Gastrocnemius medialis (tissue), 4 donors: Measurements from ENCODE around the gene ZNF500. TPM values are rescaled to one million over a fixed set of nuclear protein-coding genes. Genes with fewer than 3 reads are reported as not detected.

ENCODE experiments used
- ATAC-seq, 2 donors: fragments of 150-250 bp; one replicate each; pipeline ENCODE4 v1.9.1; 2016
- DNase-seq, 2 donors: peaks; one replicate each; pipeline ENCODE4 v3.0.0-alpha.2; 2019
- H3K27ac ChIP-seq, 4 donors: fragments of 200-600 bp; sonication (generic); 1 replicate in 1 of 4; 2 replicates in 3 of 4; pipeline ENCODE4 v1.5.1; 2016 to 2018; ENCODE audit warnings: mild to moderate bottlenecking in 2 of 4, moderate library complexity in 1 of 4
- H3K27me3 ChIP-seq, 3 donors: fragments of 200-600 bp; sonication (generic) in 2 of 3; 1 replicate in 1 of 3; 2 replicates in 2 of 3; pipeline versions ENCODE4 v1.5.1 to v1.6.0; 2016 to 2019; ENCODE audit warnings: mild to moderate bottlenecking in 1 of 3, moderate library complexity in 1 of 3
- H3K36me3 ChIP-seq, 2 donors: fragments of 200-600 bp; sonication (generic) in 1 of 2; one replicate each; pipeline ENCODE4 v1.5.1; 2017 to 2018
- H3K4me1 ChIP-seq, 2 donors: fragments of 200-600 bp; sonication (generic) in 1 of 2; one replicate each; pipeline ENCODE4 v1.5.1; 2016 to 2017; ENCODE audit warnings: mild to moderate bottlenecking in 2 of 2
- H3K4me3 ChIP-seq, 4 donors: fragments of 200-600 bp; sonication (generic) in 3 of 4; 1 replicate in 1 of 4; 2 replicates in 3 of 4; pipeline ENCODE4 v1.5.1; 2016 to 2019; ENCODE audit warnings: mild to moderate bottlenecking in 2 of 4
- H3K9me3 ChIP-seq, 3 donors: fragments of 200-600 bp; sonication (generic) in 2 of 3; 1 replicate in 1 of 3; 2 replicates in 2 of 3; pipeline ENCODE4 v1.5.1; 2016 to 2019
- CTCF ChIP-seq, 5 experiments: fragments of 450-650 bp in 3 of 5; fragments of 200-600 bp in 2 of 5; sonication (generic) in 2 of 5; IDR thresholded peaks in 4 of 5; conservative IDR thresholded peaks in 1 of 5; 1 replicate in 4 of 5; 2 replicates in 1 of 5; pipeline ENCODE4 v1.5.1; 2016 to 2019; ENCODE audit warnings: antibody characterized with exemption in 5 of 5, mild to moderate bottlenecking in 3 of 5, moderate library complexity in 3 of 5
- POLR2A ChIP-seq, 2 donors: fragments of 450-650 bp; IDR thresholded peaks; one replicate each; pipeline ENCODE4 v1.6.1; 2017; ENCODE audit warnings: antibody characterized with exemption in 2 of 2, mild to moderate bottlenecking in 2 of 2, moderate library complexity in 2 of 2
- in situ Hi-C, 4 donors: fragments of 200-750 bp; cut with MboI; loops; one replicate each; pipeline versions ENCODE4 v1.15.0 to v1.8.0; 2017; ENCODE audit warnings: low sequenced_read_pairs in 4 of 4
- intact Hi-C: fragments of 100-400 bp; cut with DNase I; formaldehyde crosslinking; loops from one replicate; pipeline ENCODE4 v1.15.1; 2023; ENCODE audit warnings: low total_unique reads
- total RNA-seq, 4 donors: library from RNA; depleted of rRNA; stranded (reverse); fragments of >200 nt; gene quantifications; one replicate each; pipeline versions ENCODE4 v1.1.0 to v1.2.3, GENCODE V29; 2016

ZNF500 gene
- total RNA-seq, 4 donors from 2014 or later = 6.3 to 7.3 (median 6.9) TPM

GRCh38 chr16:4733211-4733742 lies 33.7 kb downstream of the ZNF500 start:
- ATAC-seq = no peak
- intact Hi-C loops = no loop called here
- H3K27ac ChIP-seq = peak overlapping the region; percentile 84 to 97 (median 85)
- H3K4me1 ChIP-seq = peaks cover 13 to 16% of the 10 kb centered on the region in 2 donors
- in situ Hi-C loops = no loop called here
- DNase-seq = no peak
- H3K27me3 ChIP-seq = no peaks in the 10 kb centered on the region
- TF ChIP-seq CTCF (IDR thresholded peaks at IDR 0.05 in 4 of 5, conservative IDR thresholded peaks at IDR 0.05 in 1 of 5) (no peak), POLR2A (IDR thresholded peaks at IDR 0.05) (no peak)
- H3K4me3 ChIP-seq = peak overlapping the region; percentile 92 to 100 (median 92)
- no peaks in the 10 kb centered on the region for H3K9me3 ChIP-seq
- peaks cover 0 to 19% of the 10 kb centered on the region in 2 donors for H3K36me3 ChIP-seq

DNA sequence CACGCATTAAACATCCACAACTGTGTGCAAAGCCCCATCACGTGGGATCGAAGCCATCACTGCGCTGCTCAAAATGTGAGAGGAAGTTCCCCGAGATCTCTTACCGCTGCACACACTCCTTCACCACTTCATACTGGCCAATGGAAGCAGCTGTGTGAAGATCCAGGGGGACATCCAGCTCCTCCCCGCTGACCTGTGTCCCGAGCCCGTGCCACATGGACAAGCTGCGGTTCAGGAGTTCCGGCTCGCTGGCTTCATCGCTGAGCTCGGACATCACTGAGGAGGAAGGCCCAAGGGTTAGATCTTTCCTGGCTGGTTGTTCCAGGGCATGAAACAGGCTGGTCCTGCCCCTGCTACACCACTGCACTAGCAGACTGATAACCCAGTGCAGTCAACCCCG lies 37.1 kb downstream of the ZNF500 start:
- in situ Hi-C loops (no loop called here), intact Hi-C loops (loop anchor here (10.0 kb wide), 1 partner anchor 1995 kb away; no protein-coding TSS in a partner anchor)
- TF ChIP-seq POLR2A (IDR thresholded peaks at IDR 0.05) = no peak
- TF ChIP-seq CTCF (IDR thresholded peaks at IDR 0.05 in 4 of 5, conservative IDR thresholded peaks at IDR 0.05 in 1 of 5) = no peak
- no peak overlapping the region for H3K4me3 ChIP-seq
- H3K27ac ChIP-seq = no peak overlapping the region
- no peaks in the 10 kb centered on the region for H3K9me3 ChIP-seq
- H3K4me1 ChIP-seq = peaks cover 8% of the 10 kb centered on the region in 2 donors
- ATAC-seq (no peak), DNase-seq (no peak)
- H3K27me3 ChIP-seq = no peaks in the 10 kb centered on the region
- H3K36me3 ChIP-seq = peaks cover 0 to 30% of the 10 kb centered on the region in 2 donors

DNA sequence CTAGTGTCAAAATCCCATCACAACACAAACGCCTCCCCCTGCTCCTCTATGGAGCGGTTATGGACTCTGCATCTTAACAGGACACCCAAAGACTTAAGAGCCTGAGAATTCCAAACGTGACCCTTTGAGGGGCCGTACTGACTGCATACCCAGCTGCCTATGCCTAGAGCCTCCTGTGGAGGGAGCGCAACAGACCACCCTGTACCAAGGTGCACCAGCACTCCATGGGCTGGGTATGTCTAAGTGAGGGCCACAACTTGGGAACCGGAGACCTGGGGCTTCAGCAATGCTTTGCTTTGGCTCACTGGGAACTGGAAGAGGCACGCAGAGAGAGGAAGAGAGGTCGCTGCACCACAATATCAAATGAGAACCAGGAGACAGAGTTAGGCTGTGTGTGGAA lies 38.3 kb downstream of the ZNF500 start:
- DNase-seq (no peak), ATAC-seq (no peak)

GRCh38 chr16:4726616-4727015 lies 40.3 kb downstream of the ZNF500 start:
- Histone ChIP-seq H3K27ac (no peak overlapping the region), H3K4me1 (no peaks in the 10 kb centered on the region), H3K27me3 (no peaks in the 10 kb centered on the region), H3K36me3 (peaks cover 0 to 48% of the 10 kb centered on the region in 2 donors), H3K9me3 (no peaks in the 10 kb centered on the region), H3K4me3 (no peak overlapping the region)
- no peak for DNase-seq
- no peak for ATAC-seq
- TF ChIP-seq POLR2A (IDR thresholded peaks at IDR 0.05) = no peak
- in situ Hi-C loops (no loop called here), intact Hi-C loops (loop anchor here (10.0 kb wide), 1 partner anchor 1992 kb away; no protein-coding TSS in a partner anchor)

More for the DNA sequence above, 38.3 kb downstream of the ZNF500 start:
- H3K36me3 ChIP-seq = peaks cover 0 to 39% of the 10 kb centered on the region in 2 donors
- H3K27me3 ChIP-seq = no peaks in the 10 kb centered on the region
- H3K27ac ChIP-seq = no peak overlapping the region
- H3K9me3 ChIP-seq = no peaks in the 10 kb centered on the region
- TF ChIP-seq CTCF (IDR thresholded peaks at IDR 0.05 in 4 of 5, conservative IDR thresholded peaks at IDR 0.05 in 1 of 5) (no peak), POLR2A (IDR thresholded peaks at IDR 0.05) (no peak)
- peaks cover 6 to 8% of the 10 kb centered on the region in 2 donors for H3K4me1 ChIP-seq
- intact Hi-C loops (loop anchor here (10.0 kb wide), 1 partner anchor 1994 kb away; no protein-coding TSS in a partner anchor), in situ Hi-C loops (no loop called here)
- H3K4me3 ChIP-seq = no peak overlapping the region

GRCh38 chr16:4724661-4725270 lies 42.2 kb downstream of the ZNF500 start:
- TF ChIP-seq POLR2A (IDR thresholded peaks at IDR 0.05) (no peak), CTCF (IDR thresholded peaks at IDR 0.05 in 4 of 5, conservative IDR thresholded peaks at IDR 0.05 in 1 of 5) (no peak)
- intact Hi-C loops = loop anchor here (10.0 kb wide), 1 partner anchor 1990 kb away; no protein-coding TSS in a partner anchor
- DNase-seq = no peak
- H3K27ac ChIP-seq = no peak overlapping the region
- no peaks in the 10 kb centered on the region for H3K27me3 ChIP-seq
- no peaks in the 10 kb centered on the region for H3K4me1 ChIP-seq
- ATAC-seq = no peak
- H3K4me3 ChIP-seq = no peak overlapping the region
- in situ Hi-C loops = no loop called here
- H3K9me3 ChIP-seq = no peaks in the 10 kb centered on the region
- H3K36me3 ChIP-seq = peaks cover 0 to 42% of the 10 kb centered on the region in 2 donors
